Ramos (cell line): ENCODE data around the gene MLH3.

Source experiments
- in situ Hi-C: fragments of 300-500 bp; cut with MboI; formaldehyde crosslinking; loops from one replicate; pipeline ENCODE4 v1.14.3; 2022; ENCODE audit warnings: low sequenced_read_pairs; ENCODE audit not compliant: unreplicated experiment

The MLH3 gene

DNA sequence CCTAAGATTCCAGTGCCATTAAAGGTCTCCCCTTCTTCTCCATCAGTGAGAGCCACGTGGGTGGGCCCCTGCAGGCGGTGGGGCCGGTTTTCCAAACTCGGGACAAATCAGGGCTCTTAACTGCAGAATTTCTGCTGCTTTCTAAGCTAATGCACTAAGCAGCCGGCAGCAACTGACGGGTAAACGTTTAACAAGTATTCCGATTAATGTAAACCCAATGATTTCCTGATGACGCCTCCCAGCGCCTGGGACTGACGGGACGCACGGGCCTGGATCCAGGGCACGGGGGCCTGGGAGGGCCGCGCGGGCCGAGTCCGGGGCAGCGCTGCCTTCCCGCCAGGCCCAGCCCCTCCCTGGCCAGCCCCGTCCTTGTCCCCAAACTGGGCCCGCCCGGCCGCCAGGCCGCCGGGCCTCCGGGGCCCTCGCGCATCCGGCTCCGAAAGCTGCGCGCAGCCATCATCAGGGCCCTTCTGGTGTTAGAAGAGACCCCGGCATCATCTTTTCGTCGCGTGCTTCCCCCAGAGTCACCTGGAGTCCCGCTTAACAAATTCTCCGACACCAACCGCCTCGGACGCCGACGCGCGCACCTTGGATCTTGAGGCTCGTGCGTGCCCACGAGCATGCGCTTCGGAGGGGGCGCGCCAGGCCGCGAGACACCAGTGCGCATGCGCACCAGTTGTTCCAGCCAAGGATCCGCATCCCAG is at the start of gene MLH3:
Gene MLH3, minus strand, starts transcription at position 616 of the 704 bp plus-strand sequence. CDS start 1,812 bp downstream, outside the sequence.
- in situ Hi-C loops: no loop called here

GRCh38 chr14:75098682-75099081 is 47.4 kb upstream of the MLH3 start:
- in situ Hi-C loops: no loop called here

DNA sequence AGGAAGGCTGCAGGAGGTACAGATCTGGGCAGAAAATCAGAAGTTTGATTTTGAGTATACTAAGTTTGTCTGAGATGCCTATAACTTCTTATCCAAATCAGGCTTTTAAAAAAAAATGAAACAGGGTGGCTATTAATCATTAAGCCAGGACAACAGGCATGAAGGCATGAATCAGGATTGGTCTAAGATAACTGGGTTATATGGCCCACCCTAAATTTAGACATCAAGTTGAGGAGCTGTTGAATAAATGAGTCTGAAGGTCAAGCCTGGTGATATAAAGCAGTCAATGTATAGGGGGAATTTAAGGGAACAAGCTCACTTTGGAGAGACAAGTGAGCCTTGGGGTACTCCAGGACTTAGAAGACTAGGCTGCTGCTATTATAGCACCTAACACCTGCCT is 46.9 kb upstream of the MLH3 start:
- in situ Hi-C loops: no loop called here

DNA sequence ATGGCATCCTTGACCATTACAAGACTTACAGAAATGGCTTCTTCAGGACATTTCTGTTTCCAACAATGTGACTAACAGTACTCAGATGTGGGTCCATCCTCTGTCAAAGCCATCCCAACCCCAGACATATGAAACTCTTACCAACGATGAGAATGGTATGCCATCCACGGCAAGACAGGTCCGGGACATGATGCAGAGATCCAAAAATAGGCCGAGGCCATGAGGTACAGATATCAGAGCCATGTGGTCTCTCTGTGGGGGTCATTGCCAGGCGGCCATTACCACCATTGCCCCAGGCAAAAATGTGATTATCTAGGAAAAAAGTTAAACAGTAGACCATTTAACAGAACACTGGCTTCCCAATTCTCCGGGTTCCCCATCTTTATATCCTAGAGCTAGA is 45.7 kb upstream of the MLH3 start:
- in situ Hi-C loops: no loop called here

GRCh38 chr14:75095690-75096089 is 44.4 kb upstream of the MLH3 start:
- in situ Hi-C loops: no loop called here

- in situ Hi-C loops: no loop called here
These were observed 43.6 kb upstream of the MLH3 start for GRCh38 chr14:75094896-75095295.

DNA sequence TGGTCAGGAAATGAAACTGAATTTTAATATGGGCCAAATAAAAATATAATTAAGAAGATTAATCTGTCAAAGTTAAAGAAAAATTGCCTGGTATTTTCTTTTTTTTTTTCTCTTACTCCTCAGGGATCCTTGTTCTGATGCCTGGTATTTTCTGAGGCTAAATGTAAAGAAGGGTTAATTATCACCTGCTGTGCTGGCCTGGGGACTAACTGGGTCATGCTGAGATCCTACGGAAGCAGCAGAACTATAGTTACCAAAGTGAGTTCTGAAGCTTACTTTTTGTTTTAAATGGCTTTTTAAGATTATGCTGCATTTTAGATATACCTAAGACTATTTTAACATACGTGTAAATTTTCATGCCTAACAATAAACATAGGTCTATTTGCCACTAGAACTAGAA is 41.4 kb upstream of the MLH3 start:
- in situ Hi-C loops: no loop called here

DNA sequence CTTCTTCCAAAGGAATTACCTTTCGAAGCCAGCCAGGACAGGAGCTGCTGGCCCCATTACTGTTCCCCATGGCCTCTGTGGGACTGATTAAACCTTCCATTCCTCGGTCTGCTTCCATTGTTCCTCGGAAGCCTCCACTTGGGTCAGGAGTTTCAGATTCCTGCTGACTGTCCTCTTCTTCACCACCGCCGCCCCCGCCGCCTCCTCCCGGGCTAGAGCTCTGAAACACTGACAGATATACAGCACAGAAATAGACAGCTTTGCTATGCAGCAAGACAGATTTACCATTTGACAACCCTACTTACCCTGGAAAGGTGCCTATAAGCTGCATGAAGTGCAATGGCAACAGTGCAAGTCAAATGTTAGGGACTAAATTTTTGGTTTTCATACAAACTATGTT is 40.0 kb upstream of the MLH3 start:
- in situ Hi-C loops: no loop called here

DNA sequence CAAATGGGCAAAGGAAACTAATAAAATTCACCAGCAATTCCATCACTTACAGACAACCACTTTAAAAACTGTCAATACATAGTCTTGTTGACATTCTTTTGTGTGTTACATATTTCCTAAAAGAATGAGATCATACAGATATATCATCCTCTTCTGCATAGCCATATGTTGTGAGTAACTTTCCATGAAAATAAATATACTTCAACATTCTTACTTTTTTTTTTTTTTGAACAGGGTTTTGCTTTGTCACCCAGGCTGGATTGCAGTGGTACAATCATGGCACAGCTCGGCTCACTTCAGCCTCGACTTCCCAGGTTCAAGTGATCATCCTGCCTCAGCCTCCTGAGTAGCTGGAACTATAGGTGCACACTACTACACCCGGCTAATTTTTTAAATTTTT is 39.1 kb upstream of the MLH3 start:
- in situ Hi-C loops: no loop called here

DNA sequence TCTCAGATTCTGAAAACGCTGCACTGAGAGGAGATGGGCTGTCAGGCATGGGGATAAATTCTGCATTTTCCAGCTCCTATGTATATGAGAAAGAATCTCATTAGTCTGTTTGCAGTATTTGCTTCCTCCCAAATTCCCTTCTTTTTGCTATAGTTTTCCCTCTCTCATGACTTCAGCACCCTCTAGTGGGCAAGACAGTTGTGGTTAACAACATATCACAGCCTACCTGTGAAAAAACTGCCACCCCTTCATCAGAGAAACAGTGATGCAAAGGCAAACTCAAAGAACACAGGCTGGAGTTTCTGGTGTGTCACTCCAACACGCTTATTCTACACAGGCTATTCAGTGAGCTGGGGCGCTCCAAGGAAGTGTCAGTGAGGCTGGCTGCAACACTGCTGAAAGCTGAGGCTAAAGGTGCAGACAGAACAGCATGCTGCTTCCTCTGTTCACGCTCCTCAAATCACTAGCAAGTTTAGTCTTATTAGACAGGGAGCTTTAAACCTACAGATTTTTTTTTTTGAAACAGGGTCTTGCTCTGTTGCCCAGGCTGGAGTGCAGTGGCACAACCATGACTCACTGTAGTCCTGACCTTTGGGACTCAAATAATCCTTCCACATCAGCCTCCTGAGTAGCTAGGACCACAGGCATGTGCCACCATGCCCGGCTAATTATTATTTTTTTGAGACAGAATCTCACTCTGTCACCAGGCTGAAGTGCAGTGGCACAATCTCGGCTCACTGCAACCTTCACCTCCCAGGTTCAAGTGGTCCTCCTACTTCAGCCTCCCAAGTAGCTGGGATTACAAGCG is 37.5 kb upstream of the MLH3 start:
- in situ Hi-C loops: no loop called here

DNA sequence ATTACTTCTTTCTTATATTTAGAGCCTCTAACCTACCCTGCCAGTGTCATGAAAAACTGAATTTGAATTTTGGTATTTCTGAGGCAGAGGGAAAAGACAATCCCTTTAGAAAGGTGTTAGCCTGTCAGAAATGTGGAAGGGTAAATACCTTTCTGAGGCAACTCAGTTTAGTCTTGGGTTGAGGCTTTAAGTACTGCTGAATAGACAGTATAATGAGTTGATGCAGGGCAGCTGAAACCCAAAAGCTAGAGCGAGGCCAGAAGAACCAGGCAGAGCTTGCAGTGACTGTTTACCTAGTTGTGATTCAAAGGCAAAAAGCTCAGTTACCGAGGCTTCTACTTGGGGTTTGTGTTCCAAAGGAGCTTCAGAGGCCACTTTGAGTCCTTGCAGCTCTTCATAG is 36.9 kb upstream of the MLH3 start:
- in situ Hi-C loops: no loop called here

GRCh38 chr14:75084513-75084912 is 33.2 kb upstream of the MLH3 start:
- in situ Hi-C loops: no loop called here

GRCh38 chr14:75083271-75083670 is 32.0 kb upstream of the MLH3 start:
- in situ Hi-C loops: no loop called here

DNA sequence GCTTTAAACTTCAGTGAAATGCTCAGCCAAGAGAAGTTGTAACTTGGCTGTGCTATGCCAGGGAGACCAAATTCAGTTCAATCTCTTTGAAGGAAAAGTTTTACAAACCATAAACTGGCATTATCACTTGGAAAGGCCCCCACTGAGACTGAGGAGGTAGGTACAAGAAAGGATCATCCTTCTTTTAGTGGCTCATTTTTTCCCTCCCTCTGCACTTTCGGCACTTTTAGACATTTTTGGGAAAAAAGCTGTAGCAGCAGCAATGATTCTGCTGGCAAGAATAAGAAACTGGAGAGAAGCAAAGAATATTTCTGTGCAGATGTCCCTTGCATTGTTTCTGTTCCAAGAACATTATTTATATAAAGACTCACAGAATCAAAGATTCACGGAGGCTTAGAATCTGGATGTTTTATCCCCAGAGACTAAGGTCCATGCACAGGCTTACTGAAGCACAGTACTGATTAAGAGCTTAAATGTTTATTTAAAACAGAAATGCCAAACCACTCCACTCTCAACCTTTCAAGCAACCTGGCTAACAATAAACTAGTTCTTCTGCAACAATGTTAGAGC is 30.5 kb upstream of the MLH3 start:
- in situ Hi-C loops: no loop called here

DNA sequence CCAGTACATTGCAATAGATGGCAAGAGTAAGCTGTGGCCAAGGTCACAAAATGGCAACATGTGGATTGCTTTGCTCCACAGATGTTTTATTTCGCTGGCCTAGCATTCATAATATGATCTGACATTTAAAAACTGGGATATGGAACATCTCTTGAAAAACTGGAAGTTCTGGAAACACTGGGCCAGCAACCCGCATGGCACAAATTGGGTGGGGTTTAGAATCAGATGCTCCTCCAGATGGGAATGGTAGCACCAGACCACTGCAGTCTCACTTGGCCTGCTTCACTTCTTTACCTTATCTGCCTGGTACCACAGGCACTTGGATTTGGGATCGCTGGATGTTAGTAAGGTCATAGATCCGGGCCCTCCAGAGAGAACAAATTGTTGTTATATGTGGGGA is 28.3 kb upstream of the MLH3 start:
- in situ Hi-C loops: no loop called here

DNA sequence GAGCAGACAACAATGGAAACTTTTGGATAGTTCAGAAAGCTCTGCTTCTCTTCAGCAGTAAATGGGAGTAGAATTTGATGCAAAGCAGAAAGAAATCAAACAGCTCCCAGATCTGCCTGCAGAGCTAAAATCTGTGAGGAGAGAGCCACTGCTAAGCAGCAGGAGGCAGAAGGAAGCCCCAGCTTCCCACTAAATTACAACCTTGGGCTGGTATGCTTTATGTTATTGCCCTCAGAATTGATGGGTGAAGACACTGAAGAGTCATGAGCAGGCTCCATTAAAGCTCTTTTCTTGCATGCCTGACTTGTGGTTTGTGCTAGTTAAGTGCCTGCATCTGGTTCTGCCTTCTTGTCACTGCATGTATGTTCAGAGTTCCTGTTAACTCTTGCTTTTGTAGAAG is 26.5 kb upstream of the MLH3 start:
- in situ Hi-C loops: no loop called here

GRCh38 chr14:75070383-75070782 is 19.1 kb upstream of the MLH3 start:
- in situ Hi-C loops: no loop called here

DNA sequence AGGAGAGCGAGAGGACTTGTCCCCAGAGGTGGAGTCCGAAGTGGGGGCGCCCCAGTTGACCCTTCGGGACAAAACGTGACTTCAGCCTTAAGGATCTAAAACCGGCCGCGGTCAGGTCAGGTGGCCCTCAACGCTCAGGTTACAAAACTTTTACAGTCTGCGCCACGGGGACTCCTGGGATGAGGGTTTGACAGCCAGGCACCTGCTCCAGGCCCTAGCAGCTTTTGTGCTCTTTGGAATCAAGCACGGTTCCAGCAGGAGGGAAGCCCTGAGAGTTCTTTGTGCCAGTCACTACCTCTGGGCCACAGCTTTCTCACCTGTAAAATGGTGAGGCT is 18.5 kb upstream of the MLH3 start:
- in situ Hi-C loops: no loop called here

DNA sequence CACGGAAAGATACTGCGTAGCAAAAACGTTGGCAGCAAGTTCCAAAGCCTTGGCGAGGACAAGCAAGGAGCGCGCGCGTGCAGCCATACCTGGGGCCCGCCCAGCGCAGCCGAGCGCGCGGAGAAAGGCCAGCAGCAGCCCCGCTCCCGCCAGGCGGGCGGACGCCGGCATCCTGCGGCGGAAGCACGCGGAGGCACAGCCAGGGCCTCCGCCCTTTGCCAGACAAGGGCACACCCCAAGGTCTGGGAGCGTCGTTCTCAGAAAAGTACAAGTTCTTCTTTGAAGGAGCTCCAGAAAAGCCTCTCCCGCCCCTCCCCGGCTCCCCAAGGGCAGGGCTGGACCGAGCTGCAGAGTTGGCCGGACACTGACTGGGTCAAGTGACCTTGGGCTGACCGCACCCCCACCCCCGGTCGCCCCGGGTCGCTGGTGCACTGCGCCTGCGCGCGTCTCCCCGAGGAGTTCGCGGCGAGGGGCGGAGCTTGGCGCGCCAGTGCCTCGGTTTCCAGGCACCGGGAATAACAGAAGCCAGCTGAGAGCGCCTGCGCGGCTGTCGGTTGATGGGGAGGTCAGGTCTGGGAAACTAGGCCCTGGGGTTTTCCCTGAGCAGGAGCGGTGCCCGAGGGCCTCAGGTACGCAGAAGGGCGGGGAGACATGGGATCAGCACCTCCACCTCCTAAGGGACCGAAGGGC is 18.0 kb upstream of the MLH3 start, which contains the start of gene ZC2HC1C:
Gene ZC2HC1C, plus strand, starts transcription at position 521 of the 690 bp plus-strand sequence. CDS start 933 bp downstream, outside the sequence.
- in situ Hi-C loops: no loop called here

DNA sequence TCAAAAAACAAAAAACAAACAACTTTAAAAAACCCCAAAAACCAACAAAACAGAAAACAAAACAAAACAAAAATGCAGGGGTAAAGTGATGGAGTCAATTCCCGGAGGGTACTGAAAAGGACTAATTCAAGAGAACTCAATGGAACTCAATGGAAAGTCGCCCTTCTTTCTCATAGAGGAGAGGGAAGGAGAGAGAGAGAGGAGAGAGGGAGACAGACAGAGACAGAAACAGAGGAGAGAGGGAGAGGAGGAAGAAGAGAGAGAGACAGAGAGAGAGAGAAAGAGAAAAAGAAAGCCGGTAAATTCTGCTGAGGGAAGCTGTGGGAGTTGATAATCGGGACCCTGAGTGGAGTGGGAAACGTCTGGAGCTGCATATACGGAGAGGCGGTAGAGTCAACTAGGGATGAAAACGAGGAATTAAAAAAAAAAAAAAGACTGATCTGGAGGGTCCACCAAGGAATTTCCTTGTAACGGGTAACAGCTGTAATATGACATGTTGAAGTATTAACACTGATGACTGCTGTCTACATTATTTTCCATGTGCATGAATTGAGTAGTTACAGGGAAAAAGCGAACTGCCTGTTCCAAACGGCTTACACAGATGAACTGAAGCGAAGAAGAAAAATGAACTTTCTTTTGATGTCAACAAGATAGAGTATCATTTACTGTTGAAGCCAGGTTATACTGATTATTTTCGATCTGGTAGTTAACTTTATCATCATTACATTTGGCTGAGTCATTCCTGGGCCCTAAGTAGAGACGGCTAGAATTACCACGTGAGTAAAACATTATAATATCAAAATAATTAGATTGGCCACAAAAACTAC is 17.2 kb upstream of the MLH3 start:
- in situ Hi-C loops: no loop called here
